Spleen (tissue), 11 donors: ENCODE results near the gene CTTN. TPM values are rescaled to one million over a fixed set of nuclear protein-coding genes. Genes with fewer than 3 reads are reported as not detected.
A peak's percentile ranks its signal among the peaks of the same experiment; 100 is the strongest.

Experiments
- DNase-seq: peaks from one replicate; pipeline ENCODE4 v3.0.0-alpha.2; 2020
- H3K27ac ChIP-seq, 8 donors: fragments of 200-600 bp; sonication (generic) in 7 of 8; 1 replicate in 4 of 8; 2 replicates in 4 of 8; pipeline versions ENCODE4 v1.5.0 to v1.8.0; 2016 to 2021; ENCODE audit warnings: inconsistent platforms in 4 of 8, mild to moderate bottlenecking in 4 of 8, moderate library complexity in 1 of 8
- H3K27me3 ChIP-seq, 7 donors: fragments of 200-600 bp; sonication (generic) in 6 of 7; replicated peaks in 1 of 7; 1 replicate in 4 of 7; 2 replicates in 3 of 7; pipeline versions ENCODE4 v1.5.0 to v1.8.0; 2016 to 2021; ENCODE audit warnings: inconsistent platforms in 3 of 7, mild to moderate bottlenecking in 1 of 7
- H3K36me3 ChIP-seq, 6 donors: fragments of 200-600 bp; sonication (generic) in 5 of 6; 1 replicate in 4 of 6; 2 replicates in 2 of 6; pipeline versions ENCODE4 v1.5.0 to v1.8.0; 2016 to 2021; ENCODE audit warnings: inconsistent platforms in 2 of 6
- H3K4me1 ChIP-seq, 6 donors: fragments of 200-600 bp; sonication (generic) in 5 of 6; 1 replicate in 3 of 6; 2 replicates in 3 of 6; pipeline versions ENCODE4 v1.5.0 to v1.8.0; 2016 to 2021; ENCODE audit warnings: inconsistent platforms in 3 of 6
- H3K4me3 ChIP-seq, 8 donors: fragments of 200-600 bp; sonication (generic) in 7 of 8; 1 replicate in 4 of 8; 2 replicates in 4 of 8; pipeline versions ENCODE4 v1.5.0 to v1.8.0; 2016 to 2021; ENCODE audit warnings: inconsistent platforms in 4 of 8, mild to moderate bottlenecking in 4 of 8, moderate library complexity in 2 of 8
- H3K9me3 ChIP-seq, 8 donors: fragments of 200-600 bp; sonication (generic) in 7 of 8; 1 replicate in 4 of 8; 2 replicates in 4 of 8; pipeline versions ENCODE4 v1.5.0 to v1.8.0; 2016 to 2021; ENCODE audit warnings: inconsistent platforms in 4 of 8
- CTCF ChIP-seq, 11 experiments: fragments of 200-600 bp in 7 of 11; fragments of 450-650 bp in 4 of 11; sonication (generic) in 4 of 11; IDR thresholded peaks in 8 of 11; conservative IDR thresholded peaks in 3 of 11; 1 replicate in 7 of 11; 2 replicates in 4 of 11; pipeline versions ENCODE4 v1.4.0 to v1.8.0; 2016 to 2021; ENCODE audit warnings: antibody characterized with exemption in 11 of 11, inconsistent platforms in 4 of 11, mild to moderate bottlenecking in 1 of 11
- POLR2A ChIP-seq, 3 donors: fragments of 450-650 bp; IDR thresholded peaks; one replicate each; pipeline ENCODE4 v1.5.1; 2017; ENCODE audit warnings: antibody characterized with exemption in 3 of 3, mild to moderate bottlenecking in 1 of 3
- POLR2AphosphoS5 ChIP-seq, 3 donors: sonication (generic); formaldehyde crosslinking; IDR thresholded peaks; one replicate each; pipeline ENCODE4 v1.5.1; 2017; ENCODE audit warnings: antibody characterized with exemption in 3 of 3
- WGBS, 5 donors: extraction: QIAGEN DNeasy Blood & Tissue Kit in 3 of 5; methylation state at CpG; one replicate each; pipeline versions ENCODE4 v1.1.5 to v1.1.7; 2013 to 2018; 5-methylcytosine and 5-hydroxymethylcytosine counted together
- intact Hi-C: fragments of 100-400 bp; cut with DNase I; formaldehyde crosslinking; loops from one replicate; pipeline ENCODE4 v1.15.0; 2023; ENCODE audit warnings: low total_unique reads
- polyA plus RNA-seq, 3 donors: library from polyadenylated mRNA; stranded (reverse); fragments of 200-250 nt; gene quantifications; one replicate each; pipeline ENCODE4 v1.2.1, GENCODE V29; 2013
- total RNA-seq, 7 donors: library from RNA; depleted of rRNA in 3 of 7; stranded (reverse); fragments of >200 nt in 3 of 7; fragmentation: NEBNext Ultra II Directional in 4 of 7; extraction: Animal tissue kit (Norgen Biotek cat#: 25700) in 4 of 7; gene quantifications; one replicate each; pipeline versions ENCODE4 v1.1.0 to v1.2.1, GENCODE V29; 2016 to 2021
- donor health status: healthy with polysubstance abuse.
- donor health status: DM: no; HTN: no; CAD: no; lungs with moderate emphysema.
- donor health status: DM: no; HTN: no; CAD: no.
- donor health status: Bipolar disorder and iron deficiency.
- donor health status: healthy.
- donor health status: DM: no; HTN: no; CAD: no.
- donor health status: DM: yes; HTN: yes; CAD: no.

Gene CTTN
- total and polyA plus RNA-seq, 10 donors, result 18.4 to 149 (median 98.4) TPM

- peaks cover 0 to 66% (median 0%) of the 10 kb centered on the region in 7 donors for H3K27me3 ChIP-seq
- H3K27ac ChIP-seq, result no peak overlapping the region
- H3K36me3 ChIP-seq, result peaks cover 0 to 95% (median 44%) of the 10 kb centered on the region in 6 donors
- no peaks in the 10 kb centered on the region for H3K9me3 ChIP-seq
- 90 to 97% (median 94%) methylated on average over 12 of the region's 12 CpGs for WGBS, 5 donors
- intact Hi-C loops, result no loop called here
- DNase-seq, result no peak
- peaks cover 0 to 2% (median 0%) of the 10 kb centered on the region in 6 donors for H3K4me1 ChIP-seq
- TF ChIP-seq CTCF (IDR thresholded peaks at IDR 0.05 in 8 of 11, conservative IDR thresholded peaks at IDR 0.05 in 3 of 11) (no peak), POLR2A (IDR thresholded peaks at IDR 0.05) (no peak), POLR2AphosphoS5 (IDR thresholded peaks at IDR 0.05) (no peak)
- H3K4me3 ChIP-seq, result no peak overlapping the region
Measured at GRCh38 chr11:70431611-70432010, 33.3 kb downstream of the CTTN start.

GRCh38 chr11:70432065-70432464, 33.7 kb downstream of the CTTN start:
- Histone ChIP-seq H3K36me3 (peaks cover 0 to 95% (median 47%) of the 10 kb centered on the region in 6 donors), H3K9me3 (no peaks in the 10 kb centered on the region), H3K27me3 (peaks cover 0 to 70% (median 0%) of the 10 kb centered on the region in 7 donors), H3K4me1 (peaks cover 0 to 7% (median 0%) of the 10 kb centered on the region in 6 donors), H3K27ac (no peak overlapping the region), H3K4me3 (no peak overlapping the region)
- TF ChIP-seq POLR2AphosphoS5 (IDR thresholded peaks at IDR 0.05), result peak in 1 of 3 donors; percentile 23
- TF ChIP-seq POLR2A (IDR thresholded peaks at IDR 0.05), result no peak
- no peak for DNase-seq
- 40 to 65% (median 44%) methylated on average over 15 to 16 of the region's 16 CpGs for WGBS, 5 donors
- intact Hi-C loops, result no loop called here

GRCh38 chr11:70432580-70432979, 34.3 kb downstream of the CTTN start:
- intact Hi-C loops, result no loop called here

DNA sequence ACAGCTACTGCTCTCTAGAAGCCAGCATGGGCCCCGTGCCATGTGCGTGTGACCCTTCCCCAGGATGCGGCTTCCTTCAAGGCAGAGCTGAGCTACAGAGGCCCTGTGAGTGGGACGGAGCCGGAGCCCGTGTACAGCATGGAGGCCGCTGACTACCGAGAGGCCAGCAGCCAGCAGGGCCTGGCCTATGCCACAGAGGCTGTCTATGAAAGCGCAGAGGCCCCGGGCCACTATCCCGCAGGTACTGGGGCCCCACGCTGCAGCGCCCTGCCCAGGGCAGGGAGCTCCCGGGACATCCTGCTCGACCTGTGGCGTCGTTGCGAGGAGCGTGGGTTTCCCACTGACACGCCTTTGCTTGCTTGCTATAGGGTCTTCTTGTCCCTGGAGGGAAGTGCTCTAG, 34.7 kb downstream of the CTTN start:
- Histone ChIP-seq H3K36me3 (peaks cover 0 to 95% (median 49%) of the 10 kb centered on the region in 6 donors), H3K4me3 (no peak overlapping the region), H3K27me3 (peaks cover 0 to 79% (median 0%) of the 10 kb centered on the region in 7 donors), H3K4me1 (peaks cover 0 to 11% (median 0%) of the 10 kb centered on the region in 6 donors), H3K9me3 (no peaks in the 10 kb centered on the region), H3K27ac (no peak overlapping the region)
- WGBS, 5 donors, result 93 to 96% (median 93%) methylated on average over 11 to 20 of the region's 20 CpGs
- TF ChIP-seq POLR2A (IDR thresholded peaks at IDR 0.05), result no peak
- no peak for TF ChIP-seq CTCF (IDR thresholded peaks at IDR 0.05 in 8 of 11, conservative IDR thresholded peaks at IDR 0.05 in 3 of 11)
- TF ChIP-seq POLR2AphosphoS5 (IDR thresholded peaks at IDR 0.05), result no peak
- no peak for DNase-seq
- intact Hi-C loops, result no loop called here

More at GRCh38 chr11:70432580-70432979, 34.3 kb downstream of the CTTN start:
- H3K36me3 ChIP-seq, result peaks cover 0 to 94% (median 49%) of the 10 kb centered on the region in 6 donors
- H3K27me3 ChIP-seq, result peaks cover 0 to 74% (median 0%) of the 10 kb centered on the region in 7 donors
- no peak overlapping the region for H3K27ac ChIP-seq
- H3K9me3 ChIP-seq, result no peaks in the 10 kb centered on the region
- no peak for DNase-seq
- no peak overlapping the region for H3K4me3 ChIP-seq
- peaks cover 0 to 9% (median 0%) of the 10 kb centered on the region in 6 donors for H3K4me1 ChIP-seq
- TF ChIP-seq CTCF (IDR thresholded peaks at IDR 0.05 in 8 of 11, conservative IDR thresholded peaks at IDR 0.05 in 3 of 11), result no peak
- no peak for TF ChIP-seq POLR2A (IDR thresholded peaks at IDR 0.05)
- TF ChIP-seq POLR2AphosphoS5 (IDR thresholded peaks at IDR 0.05), result no peak
- WGBS, 5 donors, result 75 to 92% (median 80%) methylated on average over 15 of the region's 15 CpGs
